GM23248 (cell line): Measurements from ENCODE around the gene MAPK8.

ENCODE experiments used
- EZH2 ChIP-seq: fragments of 200-600 bp; sonication (generic); IDR thresholded peaks from 2 replicates; pipeline ENCODE4 v1.6.1; 2018; ENCODE audit warnings: antibody characterized with exemption, mild to moderate bottlenecking; ENCODE audit not compliant: insufficient read depth, poor library complexity, severe bottlenecking
- EZH2phosphoT487 ChIP-seq: fragments of 200-600 bp; sonication (generic); IDR thresholded peaks from 2 replicates; pipeline ENCODE4 v1.6.1; 2018; ENCODE audit warnings: antibody characterized with exemption, moderate library complexity, mild to moderate bottlenecking, low read depth; ENCODE audit not compliant: insufficient read depth

GRCh38 chr10:48299692-48300091, 6.8 kb upstream of the MAPK8 start:
- no peak for TF ChIP-seq EZH2
- no peak for TF ChIP-seq EZH2phosphoT487
